Panc1 (cell line): ENCODE data around the gene PACSIN3.

Experiments
- CTCF ChIP-seq: fragments of 450-650 bp; IDR thresholded peaks from 2 replicates; pipeline ENCODE4 v1.5.1; 2017; ENCODE audit warnings: mild to moderate bottlenecking
- POLR2AphosphoS5 ChIP-seq: IDR thresholded peaks from 2 replicates; pipeline ENCODE4 v1.6.1; 2012; ENCODE audit warnings: mild to moderate bottlenecking, low read depth, low read length, moderate library complexity
- REST ChIP-seq, 2 experiments: IDR thresholded peaks; 2 replicates each; pipeline ENCODE4 v1.6.1; 2011 to 2012; ENCODE audit warnings: low read depth in 2 of 2, control low read depth in 1 of 2, low read length in 1 of 2, mild to moderate bottlenecking in 1 of 2, moderate library complexity in 1 of 2; ENCODE audit not compliant: insufficient read depth in 1 of 2
- SIN3A ChIP-seq: IDR thresholded peaks from 2 replicates; pipeline ENCODE4 v1.6.1; 2012; ENCODE audit warnings: low read depth, mild to moderate bottlenecking, low read length, moderate library complexity, borderline replicate concordance; ENCODE audit not compliant: insufficient read depth
- TCF7L2 ChIP-seq: IDR thresholded peaks from 2 replicates; pipeline ENCODE4 v1.6.1; 2011; ENCODE audit warnings: mild to moderate bottlenecking, low read depth, low read length, inconsistent platforms

- TF ChIP-seq REST (IDR thresholded peaks at IDR 0.05; ENCODE audit: insufficient read depth in 1 of 2, low read depth in 2 of 2, low read length in 1 of 2) (no peak), CTCF (no peak), SIN3A (no peak), POLR2AphosphoS5 (no peak), TCF7L2 (no peak)
Observed at GRCh38 chr11:47132490-47132889, 53.7 kb downstream of the PACSIN3 start.
